Measurements from ENCODE around the gene SLC25A41. TPM values are rescaled to one million over a fixed set of nuclear protein-coding genes. Genes with fewer than 3 reads are reported as not detected.

Gene SLC25A41
- total RNA-seq, 1 donor from 2014 or later: not detected

DNA sequence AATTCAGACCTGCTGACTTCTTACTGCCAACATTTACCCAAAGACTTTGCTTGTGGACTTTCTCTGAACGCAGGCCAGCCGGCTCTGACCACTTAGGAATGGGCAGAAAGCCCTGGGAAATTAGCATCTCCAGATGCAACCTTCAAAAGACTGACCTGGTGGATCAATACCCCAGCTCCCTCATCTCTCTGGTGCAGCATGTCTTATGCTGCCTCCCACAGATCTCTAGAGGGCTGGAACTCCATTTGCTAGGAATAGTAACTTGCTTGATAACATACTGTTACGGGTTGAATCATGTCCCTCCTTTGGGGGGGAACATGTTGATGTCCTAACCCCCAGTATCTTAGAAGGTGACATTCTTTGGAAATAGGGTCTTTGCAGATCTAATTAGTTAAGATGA lies 12.9 kb upstream of the SLC25A41 start:
- Histone ChIP-seq H3K36me3 (no peaks in the 10 kb centered on the region), H3K4me1 (no peaks in the 10 kb centered on the region), H3K4me3 (no peak overlapping the region), H3K9me3 (no peaks in the 10 kb centered on the region), H3K27ac (no peak overlapping the region), H3K27me3 (ENCODE audit: low read depth) (no peaks in the 10 kb centered on the region)
- ATAC-seq (no peak), DNase-seq (no peak)
- intact Hi-C loops (cut with DNase I): no loop called here
- TF ChIP-seq, protein P1, sequence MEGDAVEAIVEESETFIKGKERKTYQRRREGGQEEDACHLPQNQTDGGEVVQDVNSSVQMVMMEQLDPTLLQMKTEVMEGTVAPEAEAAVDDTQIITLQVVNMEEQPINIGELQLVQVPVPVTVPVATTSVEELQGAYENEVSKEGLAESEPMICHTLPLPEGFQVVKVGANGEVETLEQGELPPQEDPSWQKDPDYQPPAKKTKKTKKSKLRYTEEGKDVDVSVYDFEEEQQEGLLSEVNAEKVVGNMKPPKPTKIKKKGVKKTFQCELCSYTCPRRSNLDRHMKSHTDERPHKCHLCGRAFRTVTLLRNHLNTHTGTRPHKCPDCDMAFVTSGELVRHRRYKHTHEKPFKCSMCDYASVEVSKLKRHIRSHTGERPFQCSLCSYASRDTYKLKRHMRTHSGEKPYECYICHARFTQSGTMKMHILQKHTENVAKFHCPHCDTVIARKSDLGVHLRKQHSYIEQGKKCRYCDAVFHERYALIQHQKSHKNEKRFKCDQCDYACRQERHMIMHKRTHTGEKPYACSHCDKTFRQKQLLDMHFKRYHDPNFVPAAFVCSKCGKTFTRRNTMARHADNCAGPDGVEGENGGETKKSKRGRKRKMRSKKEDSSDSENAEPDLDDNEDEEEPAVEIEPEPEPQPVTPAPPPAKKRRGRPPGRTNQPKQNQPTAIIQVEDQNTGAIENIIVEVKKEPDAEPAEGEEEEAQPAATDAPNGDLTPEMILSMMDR (IDR thresholded peaks at IDR 0.05): no peak

DNA sequence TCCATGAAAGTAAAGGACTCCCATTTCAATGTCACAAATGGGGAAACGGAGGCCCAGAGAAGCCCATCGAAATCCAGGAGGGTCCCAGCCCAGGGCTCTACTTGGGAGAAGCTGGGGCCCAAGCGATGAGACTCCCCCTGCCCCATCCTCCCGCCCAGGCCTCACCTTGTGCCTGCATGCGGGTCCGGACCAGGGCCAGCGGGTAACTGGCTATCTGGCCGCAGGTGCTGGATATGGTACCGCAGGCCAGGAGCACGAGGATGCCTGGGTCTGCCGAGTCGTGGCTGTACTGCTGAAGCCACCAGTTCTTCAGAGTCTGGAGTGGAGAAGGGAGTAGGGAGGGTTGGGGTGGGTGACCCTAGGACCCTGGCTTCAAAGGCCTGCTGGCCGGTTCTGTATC lies 10.4 kb upstream of the SLC25A41 start:
- intact Hi-C loops (cut with DNase I): no loop called here
- ATAC-seq: no peak
- no peak for DNase-seq
- Histone ChIP-seq H3K4me1 (no peaks in the 10 kb centered on the region), H3K36me3 (no peaks in the 10 kb centered on the region), H3K27me3 (ENCODE audit: low read depth) (no peaks in the 10 kb centered on the region), H3K9me3 (no peaks in the 10 kb centered on the region), H3K27ac (no peak overlapping the region), H3K4me3 (no peak overlapping the region)
- TF ChIP-seq, protein P1 (IDR thresholded peaks at IDR 0.05): no peak

DNA sequence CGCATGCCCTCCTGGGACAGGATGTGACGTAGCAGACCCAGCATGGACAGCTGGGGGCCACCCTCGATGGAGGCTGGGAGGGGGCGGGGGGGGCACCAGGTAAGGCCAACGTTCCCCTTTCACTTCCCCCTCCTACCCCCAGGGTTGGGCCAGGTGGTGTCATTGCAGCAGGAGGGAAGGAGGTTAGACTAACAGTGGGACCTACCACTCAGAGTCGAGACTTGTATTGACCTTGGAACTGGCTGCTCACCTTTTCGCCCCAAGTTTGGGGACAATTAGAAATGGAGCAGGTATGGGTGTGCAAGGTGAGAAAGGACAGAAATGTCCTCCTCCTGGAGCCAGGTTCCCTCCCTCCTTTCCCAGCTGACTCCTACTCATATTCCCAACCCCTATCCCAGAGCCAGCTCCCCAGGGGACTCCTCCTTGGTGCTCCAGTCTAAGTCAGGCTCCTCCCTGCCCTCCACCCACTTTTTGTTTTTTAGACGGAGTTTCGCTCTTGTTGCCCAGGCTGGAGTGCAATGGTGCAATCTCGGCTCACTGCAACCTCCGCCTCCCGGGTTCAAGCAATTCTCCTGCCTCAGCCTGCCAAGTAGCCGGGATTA lies 8.6 kb upstream of the SLC25A41 start:
- DNase-seq (no peak), ATAC-seq (no peak)
- Histone ChIP-seq H3K27ac (no peak overlapping the region), H3K27me3 (ENCODE audit: low read depth) (no peaks in the 10 kb centered on the region), H3K4me3 (no peak overlapping the region), H3K36me3 (no peaks in the 10 kb centered on the region), H3K9me3 (no peaks in the 10 kb centered on the region), H3K4me1 (no peaks in the 10 kb centered on the region)
- intact Hi-C loops (cut with DNase I): no loop called here
- TF ChIP-seq, protein P1 (IDR thresholded peaks at IDR 0.05): no peak

DNA sequence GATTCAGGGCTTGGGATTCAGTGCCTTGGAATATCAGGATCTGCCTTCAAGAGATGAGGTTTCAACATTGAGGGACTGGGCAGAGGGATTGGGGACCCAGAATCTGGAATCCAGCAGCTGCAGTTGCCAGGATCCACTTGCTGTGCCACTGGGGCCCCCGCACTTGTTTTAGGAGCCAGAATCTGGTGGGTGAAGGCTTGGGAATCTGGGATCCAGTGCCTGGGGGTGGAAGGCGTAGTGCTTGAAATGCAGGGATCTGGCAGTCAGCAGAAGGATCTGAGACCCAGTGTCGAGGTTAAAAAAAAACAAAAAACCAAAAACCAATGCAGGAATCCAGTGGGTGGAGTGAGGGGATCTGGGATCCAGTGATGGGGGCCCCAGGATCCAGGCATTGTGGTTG lies 7.3 kb upstream of the SLC25A41 start:
- Histone ChIP-seq H3K4me1 (no peaks in the 10 kb centered on the region), H3K36me3 (no peaks in the 10 kb centered on the region), H3K9me3 (no peaks in the 10 kb centered on the region), H3K27ac (no peak overlapping the region), H3K27me3 (ENCODE audit: low read depth) (no peaks in the 10 kb centered on the region), H3K4me3 (no peak overlapping the region)
- no peak for DNase-seq
- TF ChIP-seq, protein P1 (IDR thresholded peaks at IDR 0.05): no peak
- intact Hi-C loops (cut with DNase I): no loop called here
- no peak for ATAC-seq

DNA sequence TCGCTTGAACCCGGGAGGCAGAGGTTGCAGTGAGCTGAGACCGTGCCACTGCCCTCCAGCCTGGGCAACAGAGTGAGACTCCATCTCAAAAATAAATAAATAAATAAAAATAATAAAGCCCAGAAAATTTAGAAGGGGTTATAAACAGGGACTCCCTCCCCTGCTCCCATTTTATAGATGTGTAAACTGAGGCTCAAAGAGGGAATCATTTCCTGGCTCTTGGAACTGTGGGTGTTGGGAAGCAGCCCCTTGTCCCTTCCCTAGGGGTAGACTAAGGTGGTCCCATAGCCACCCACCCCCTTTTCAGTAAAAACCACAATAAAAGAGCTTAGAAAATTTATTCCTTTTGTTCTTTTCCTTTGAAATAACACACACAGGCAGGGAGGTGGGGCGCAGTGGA lies 6.2 kb upstream of the SLC25A41 start:
- Histone ChIP-seq H3K9me3 (no peaks in the 10 kb centered on the region), H3K27me3 (ENCODE audit: low read depth) (no peaks in the 10 kb centered on the region), H3K4me3 (no peak overlapping the region), H3K36me3 (no peaks in the 10 kb centered on the region), H3K27ac (no peak overlapping the region), H3K4me1 (no peaks in the 10 kb centered on the region)
- no peak for ATAC-seq
- DNase-seq: no peak
- intact Hi-C loops (cut with DNase I): no loop called here
- TF ChIP-seq, protein P1 (IDR thresholded peaks at IDR 0.05): no peak

Data from lower lobe of right lung (tissue), 2 donors.